Keratinocyte (primary cell): ENCODE data around the gene NECTIN1. TPM values are rescaled to one million over a fixed set of nuclear protein-coding genes. Genes with fewer than 3 reads are reported as not detected.

Source experiments
- DNase-seq: peaks from one replicate; pipeline ENCODE4 v3.0.0-alpha.2; 2011; ENCODE audit warnings: low read depth, missing footprints, low spot score
- FAIRE-seq: peaks from 2 replicates; lab custom pipeline; 2011; peaks lifted over from hg19 to GRCh38; lab: Jason Lieb, UNC
- H2AFZ ChIP-seq: 2 replicates; pipeline ENCODE4 v1.6.0; 2012; ENCODE audit warnings: low read length, control low read depth, inconsistent platforms; ENCODE audit not compliant: control insufficient read depth
- H3K27ac ChIP-seq: 2 replicates; pipeline ENCODE4 v1.5.1; 2011; ENCODE audit warnings: low read length; ENCODE audit not compliant: control insufficient read depth, insufficient read depth
- H3K27me3 ChIP-seq: 3 replicates; pipeline ENCODE4 v1.6.0; 2011; ENCODE audit warnings: low read length; ENCODE audit not compliant: control insufficient read depth, insufficient read depth; ENCODE audit errors: extremely low read depth
- H3K36me3 ChIP-seq, 2 experiments: 2 replicates in 1 of 2; 3 replicates in 1 of 2; pipeline ENCODE4 v1.5.1; 2011; ENCODE audit warnings: low read length in 2 of 2, mild to moderate bottlenecking in 1 of 2; ENCODE audit not compliant: control insufficient read depth in 2 of 2, insufficient read depth in 2 of 2; ENCODE audit errors: extremely low read depth in 1 of 2
- H3K4me1 ChIP-seq: 3 replicates; pipeline ENCODE4 v1.5.1; 2011; ENCODE audit warnings: low read length; ENCODE audit not compliant: control insufficient read depth, insufficient read depth; ENCODE audit errors: extremely low read depth
- H3K4me2 ChIP-seq: 3 replicates; pipeline ENCODE4 v1.6.0; 2011; ENCODE audit warnings: low read depth, low read length; ENCODE audit not compliant: control insufficient read depth, insufficient read depth; ENCODE audit errors: extremely low read depth
- H3K4me3 ChIP-seq, 3 experiments: fragments of 200-600 bp in 1 of 3; sonication (generic) in 1 of 3; 2 replicates in 2 of 3; 3 replicates in 1 of 3; pipeline ENCODE4 v1.5.1; 2011 to 2016; ENCODE audit warnings: low read length in 3 of 3, mild to moderate bottlenecking in 3 of 3, control low read depth in 2 of 3, inconsistent platforms in 1 of 3, low read depth in 1 of 3, mixed read lengths in 1 of 3, mixed run types in 1 of 3, moderate library complexity in 1 of 3; ENCODE audit not compliant: control insufficient read depth in 2 of 3, insufficient read depth in 2 of 3; ENCODE audit errors: extremely low read depth in 1 of 3
- H3K79me2 ChIP-seq: 2 replicates; pipeline ENCODE4 v1.6.0; 2012; ENCODE audit warnings: low read length; ENCODE audit not compliant: control insufficient read depth, insufficient read depth
- H3K9ac ChIP-seq: 3 replicates; pipeline ENCODE4 v1.6.0; 2011; ENCODE audit warnings: low read length; ENCODE audit not compliant: control insufficient read depth, insufficient read depth; ENCODE audit errors: extremely low read depth
- H3K9me1 ChIP-seq: 3 replicates; pipeline ENCODE4 v1.6.0; 2011; ENCODE audit warnings: low read length; ENCODE audit not compliant: control insufficient read depth, insufficient read depth; ENCODE audit errors: extremely low read depth
- H3K9me3 ChIP-seq: 2 replicates; pipeline ENCODE4 v1.5.1; 2012; ENCODE audit warnings: low read depth, low read length; ENCODE audit not compliant: control insufficient read depth
- H4K20me1 ChIP-seq: 3 replicates; pipeline ENCODE4 v1.6.0; 2011; ENCODE audit warnings: low read length; ENCODE audit not compliant: control insufficient read depth, insufficient read depth; ENCODE audit errors: extremely low read depth
- EZH2 ChIP-seq: IDR thresholded peaks from one replicate; pipeline ENCODE4 v1.6.1; 2012; ENCODE audit warnings: inconsistent platforms, mild to moderate bottlenecking, low read length, moderate library complexity
- dilution Hi-C: fragments of 300-500 bp; cut with MboI; formaldehyde crosslinking; loops from one replicate; pipeline ENCODE4 v1.7.0; 2020; ENCODE audit warnings: low sequenced_read_pairs; ENCODE audit not compliant: extremely low pct_ligation_motif_present
- polyA plus RNA-seq, 5 experiments: library from polyadenylated mRNA; depleted of rRNA in 3 of 5; stranded (reverse) in 3 of 5; stranded (forward) in 1 of 5; unstranded in 1 of 5; fragments of >200 nt; gene quantifications; 1 replicate in 1 of 5; 2 replicates in 3 of 5; 3 replicates in 1 of 5; pipeline versions ENCODE4 v1.2.1 to v1.2.3, GENCODE V29; 2011 to 2012; ENCODE audit warnings: missing spikeins in 2 of 5, low read depth in 1 of 5, low replicate concordance in 1 of 5
- TF ChIP-seq, protein P1 (sequence below), 3 experiments: IDR thresholded peaks in 1 of 3; conservative IDR thresholded peaks in 1 of 3; optimal IDR thresholded peaks in 1 of 3; 2 replicates in 2 of 3; 3 replicates in 1 of 3; pipeline versions ENCODE3 to v1.5.1; 2011; ENCODE audit warnings: low read length in 3 of 3, mild to moderate bottlenecking in 3 of 3, moderate library complexity in 2 of 3, control low read depth in 1 of 3, inconsistent platforms in 1 of 3; ENCODE audit not compliant: insufficient read depth in 2 of 3; ENCODE audit errors: extremely low read depth in 1 of 3

NECTIN1 gene
- polyA plus RNA-seq, 1 donor (not counting 4 experiments of a cell fraction or from before 2014, with no cell fraction given), result 37.5 TPM

DNA sequence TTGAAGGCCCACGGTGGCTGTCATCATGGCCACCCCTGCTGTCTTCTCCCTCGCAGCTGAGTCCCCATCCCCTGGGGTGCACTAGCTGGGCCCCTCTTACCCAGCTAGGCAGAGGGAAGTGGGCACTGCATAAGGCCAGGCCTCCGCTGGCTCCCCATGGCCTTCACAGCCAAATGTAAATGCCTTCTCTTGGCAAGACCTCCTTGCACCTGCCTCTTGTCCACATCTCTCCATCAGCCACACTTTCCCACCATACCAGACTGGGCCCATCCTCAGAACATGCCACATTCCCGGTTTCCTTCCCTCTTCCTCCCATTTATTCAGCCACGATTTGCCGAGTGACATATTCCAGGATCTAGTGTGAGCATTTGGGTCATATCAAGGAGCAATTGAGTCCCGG lies 49.7 kb downstream of the NECTIN1 start:
- no peak for FAIRE-seq
- H3K9ac ChIP-seq, result no peak overlapping the region
- H3K9me3 ChIP-seq, result peaks cover 10% of the 10 kb centered on the region
- no peaks in the 10 kb centered on the region for H4K20me1 ChIP-seq
- H3K27me3 ChIP-seq, result no peaks in the 10 kb centered on the region
- peaks cover 4% of the 10 kb centered on the region for H3K9me1 ChIP-seq
- H3K4me2 ChIP-seq, result no peak overlapping the region
- no peak for DNase-seq
- no peak overlapping the region for H3K27ac ChIP-seq
- peaks cover 42% of the 10 kb centered on the region for H3K4me1 ChIP-seq
- peaks cover 57% of the 10 kb centered on the region for H3K79me2 ChIP-seq
- H3K36me3 ChIP-seq, result peaks cover 33 to 54% of the 10 kb centered on the region in 2 experiments
- no peak overlapping the region for H2AFZ ChIP-seq
- TF ChIP-seq, protein P1, sequence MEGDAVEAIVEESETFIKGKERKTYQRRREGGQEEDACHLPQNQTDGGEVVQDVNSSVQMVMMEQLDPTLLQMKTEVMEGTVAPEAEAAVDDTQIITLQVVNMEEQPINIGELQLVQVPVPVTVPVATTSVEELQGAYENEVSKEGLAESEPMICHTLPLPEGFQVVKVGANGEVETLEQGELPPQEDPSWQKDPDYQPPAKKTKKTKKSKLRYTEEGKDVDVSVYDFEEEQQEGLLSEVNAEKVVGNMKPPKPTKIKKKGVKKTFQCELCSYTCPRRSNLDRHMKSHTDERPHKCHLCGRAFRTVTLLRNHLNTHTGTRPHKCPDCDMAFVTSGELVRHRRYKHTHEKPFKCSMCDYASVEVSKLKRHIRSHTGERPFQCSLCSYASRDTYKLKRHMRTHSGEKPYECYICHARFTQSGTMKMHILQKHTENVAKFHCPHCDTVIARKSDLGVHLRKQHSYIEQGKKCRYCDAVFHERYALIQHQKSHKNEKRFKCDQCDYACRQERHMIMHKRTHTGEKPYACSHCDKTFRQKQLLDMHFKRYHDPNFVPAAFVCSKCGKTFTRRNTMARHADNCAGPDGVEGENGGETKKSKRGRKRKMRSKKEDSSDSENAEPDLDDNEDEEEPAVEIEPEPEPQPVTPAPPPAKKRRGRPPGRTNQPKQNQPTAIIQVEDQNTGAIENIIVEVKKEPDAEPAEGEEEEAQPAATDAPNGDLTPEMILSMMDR (optimal IDR thresholded peaks at IDR 0.05 in 1 of 3, IDR thresholded peaks at IDR 0.05 in 1 of 3, conservative IDR thresholded peaks at IDR 0.05 in 1 of 3; ENCODE audit: extremely low read depth in 1 of 3, insufficient read depth in 2 of 3, low read length in 3 of 3), result no peak
- TF ChIP-seq EZH2, result no peak
- dilution Hi-C loops, result no loop called here
- no peak overlapping the region for H3K4me3 ChIP-seq

DNA sequence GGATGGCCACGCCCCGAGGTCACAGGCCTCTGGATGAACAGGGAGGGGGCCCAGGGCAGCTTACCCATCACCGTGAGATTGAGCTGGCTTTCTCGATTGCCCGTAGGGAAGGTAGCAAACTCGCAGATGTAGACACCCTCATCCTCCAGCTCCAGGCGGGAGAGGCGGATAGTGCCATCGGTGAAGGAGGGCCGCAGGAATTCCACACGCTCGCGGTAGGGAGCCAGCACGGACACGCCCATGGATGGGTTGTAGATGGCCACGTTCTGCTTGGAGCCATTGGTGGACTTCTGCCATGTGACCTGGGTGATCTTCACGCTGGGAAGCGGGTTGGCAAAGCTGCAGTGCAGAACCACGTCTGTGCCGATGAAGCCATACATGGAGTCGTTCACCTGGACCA lies 50.6 kb downstream of the NECTIN1 start:
- dilution Hi-C loops, result no loop called here
- no peak for DNase-seq
- H3K36me3 ChIP-seq, result peaks cover 43 to 63% of the 10 kb centered on the region in 2 experiments

More for the DNA sequence above, 50.6 kb downstream of the NECTIN1 start:
- H3K9ac ChIP-seq, result no peak overlapping the region
- no peak overlapping the region for H3K4me2 ChIP-seq
- peaks cover 52% of the 10 kb centered on the region for H3K79me2 ChIP-seq
- no peak for FAIRE-seq
- no peaks in the 10 kb centered on the region for H4K20me1 ChIP-seq
- peaks cover 32% of the 10 kb centered on the region for H3K4me1 ChIP-seq
- peaks cover 4% of the 10 kb centered on the region for H3K9me1 ChIP-seq
- no peak for TF ChIP-seq EZH2
- TF ChIP-seq, protein P1 (optimal IDR thresholded peaks at IDR 0.05 in 1 of 3, IDR thresholded peaks at IDR 0.05 in 1 of 3, conservative IDR thresholded peaks at IDR 0.05 in 1 of 3; ENCODE audit: extremely low read depth in 1 of 3, insufficient read depth in 2 of 3, low read length in 3 of 3), result no peak
- peaks cover 10% of the 10 kb centered on the region for H3K9me3 ChIP-seq
- H3K27me3 ChIP-seq, result no peaks in the 10 kb centered on the region
- no peak overlapping the region for H3K27ac ChIP-seq
- H2AFZ ChIP-seq, result no peak overlapping the region
- no peak overlapping the region for H3K4me3 ChIP-seq
